OCI-LY1 (cell line): Measurements from ENCODE around the gene UBE2H.

Experiments
- H2AFZ ChIP-seq: fragments of 200-600 bp; sonication (generic), shearing (Covaris generic); 2 replicates; pipeline ENCODE4 v1.6.0; 2014; ENCODE audit warnings: antibody characterized with exemption, mild to moderate bottlenecking, low read length
- H3F3A ChIP-seq: fragments of 200-600 bp; sonication (generic), shearing (Covaris generic); 2 replicates; pipeline ENCODE4 v1.6.0; 2014; ENCODE audit warnings: mild to moderate bottlenecking, antibody characterized with exemption, low read length, moderate library complexity; ENCODE audit not compliant: insufficient read depth
- H3K27ac ChIP-seq: fragments of 200-600 bp; sonication (generic); 2 replicates; pipeline ENCODE4 v1.5.1; 2014; ENCODE audit warnings: low read length, mixed run types, mild to moderate bottlenecking, low read depth; ENCODE audit not compliant: poor library complexity, severe bottlenecking
- H3K27me3 ChIP-seq: fragments of 200-600 bp; sonication (generic); 2 replicates; pipeline ENCODE4 v1.6.0; 2014; ENCODE audit warnings: antibody characterized with exemption, mild to moderate bottlenecking, low read length, moderate library complexity; ENCODE audit not compliant: insufficient read depth
- H3K36me3 ChIP-seq: fragments of 200-600 bp; sonication (generic); 2 replicates; pipeline ENCODE4 v1.6.1; 2014; ENCODE audit warnings: mild to moderate bottlenecking, antibody characterized with exemption, low read length, moderate library complexity, mixed read lengths; ENCODE audit not compliant: insufficient read depth
- H3K4me1 ChIP-seq: fragments of 200-600 bp; sonication (generic); 2 replicates; pipeline ENCODE4 v1.5.1; 2014; ENCODE audit warnings: mild to moderate bottlenecking, low read length, moderate library complexity; ENCODE audit not compliant: insufficient read depth, severe bottlenecking
- H3K4me2 ChIP-seq: fragments of 200-600 bp; sonication (generic), shearing (Covaris generic); 2 replicates; pipeline ENCODE4 v1.6.1; 2014; ENCODE audit warnings: low read length
- H3K4me3 ChIP-seq: fragments of 200-600 bp; sonication (generic); 2 replicates; pipeline ENCODE4 v1.5.1; 2014; ENCODE audit warnings: low read length, low read depth, mild to moderate bottlenecking, mixed read lengths; ENCODE audit not compliant: poor library complexity, severe bottlenecking
- H3K79me2 ChIP-seq: fragments of 200-600 bp; shearing (Covaris generic); 2 replicates; pipeline ENCODE4 v1.6.1; 2016; ENCODE audit warnings: mixed run types, low read length, mixed read lengths; ENCODE audit not compliant: insufficient read depth
- H3K9ac ChIP-seq: fragments of 200-600 bp; sonication (generic), shearing (Covaris generic); 2 replicates; pipeline ENCODE4 v1.6.1; 2014; ENCODE audit warnings: mild to moderate bottlenecking, low read length, mixed read lengths
- H3K9me2 ChIP-seq: fragments of 200-600 bp; sonication (generic), shearing (Covaris generic); 2 replicates; pipeline ENCODE4 v1.6.1; 2014; ENCODE audit warnings: low read depth, mild to moderate bottlenecking, low read length, mixed read lengths
- H3K9me3 ChIP-seq: fragments of 200-600 bp; shearing (Covaris generic); 2 replicates; pipeline ENCODE4 v1.6.1; 2014; ENCODE audit warnings: low read length, mixed read lengths
- H4K20me1 ChIP-seq: fragments of 200-600 bp; sonication (generic), shearing (Covaris generic); 2 replicates; pipeline ENCODE4 v1.6.0; 2016; ENCODE audit warnings: mild to moderate bottlenecking, low read length; ENCODE audit not compliant: insufficient read depth
- EZH2 ChIP-seq: fragments of 200-600 bp; sonication (generic), shearing (Covaris generic); IDR thresholded peaks from 2 replicates; pipeline ENCODE4 v1.8.0; 2017; ENCODE audit warnings: borderline replicate concordance, mixed run types, mild to moderate bottlenecking, antibody characterized with exemption, low read length, moderate library complexity, mixed read lengths
- TF ChIP-seq, protein P1 (sequence below): fragments of 200-600 bp; sonication (generic), shearing (Covaris generic); IDR thresholded peaks from 2 replicates; pipeline ENCODE4 v1.5.1; 2017; ENCODE audit warnings: mild to moderate bottlenecking, antibody characterized with exemption, low read length, moderate library complexity, mixed read lengths

Gene UBE2H

DNA sequence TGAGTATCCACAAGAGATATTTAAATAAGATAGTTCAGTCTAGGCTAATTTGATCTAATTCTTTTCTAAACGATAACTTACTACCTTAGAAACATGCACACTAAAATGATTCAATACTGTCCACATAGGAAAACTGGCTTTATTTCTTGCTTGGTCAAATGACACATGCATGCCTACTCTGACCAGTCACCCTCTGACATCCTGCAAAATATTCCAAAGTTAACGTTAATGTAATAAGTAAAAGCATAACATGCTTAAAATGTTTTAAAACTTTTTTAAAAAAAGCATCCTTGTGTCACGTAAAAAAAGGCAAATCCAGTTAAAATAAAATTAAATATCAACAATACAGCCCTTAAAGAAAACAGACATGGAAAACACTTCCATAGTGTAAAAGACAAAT, 70.2 kb downstream of the UBE2H start:
- H3K36me3 ChIP-seq: peaks cover 59% of the 10 kb centered on the region
- no peak overlapping the region for H2AFZ ChIP-seq
- TF ChIP-seq EZH2: no peak
- TF ChIP-seq, protein P1, sequence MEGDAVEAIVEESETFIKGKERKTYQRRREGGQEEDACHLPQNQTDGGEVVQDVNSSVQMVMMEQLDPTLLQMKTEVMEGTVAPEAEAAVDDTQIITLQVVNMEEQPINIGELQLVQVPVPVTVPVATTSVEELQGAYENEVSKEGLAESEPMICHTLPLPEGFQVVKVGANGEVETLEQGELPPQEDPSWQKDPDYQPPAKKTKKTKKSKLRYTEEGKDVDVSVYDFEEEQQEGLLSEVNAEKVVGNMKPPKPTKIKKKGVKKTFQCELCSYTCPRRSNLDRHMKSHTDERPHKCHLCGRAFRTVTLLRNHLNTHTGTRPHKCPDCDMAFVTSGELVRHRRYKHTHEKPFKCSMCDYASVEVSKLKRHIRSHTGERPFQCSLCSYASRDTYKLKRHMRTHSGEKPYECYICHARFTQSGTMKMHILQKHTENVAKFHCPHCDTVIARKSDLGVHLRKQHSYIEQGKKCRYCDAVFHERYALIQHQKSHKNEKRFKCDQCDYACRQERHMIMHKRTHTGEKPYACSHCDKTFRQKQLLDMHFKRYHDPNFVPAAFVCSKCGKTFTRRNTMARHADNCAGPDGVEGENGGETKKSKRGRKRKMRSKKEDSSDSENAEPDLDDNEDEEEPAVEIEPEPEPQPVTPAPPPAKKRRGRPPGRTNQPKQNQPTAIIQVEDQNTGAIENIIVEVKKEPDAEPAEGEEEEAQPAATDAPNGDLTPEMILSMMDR: no peak
- H3K4me2 ChIP-seq: no peak overlapping the region
- no peaks in the 10 kb centered on the region for H3K4me1 ChIP-seq
- H3K79me2 ChIP-seq: peaks cover 37% of the 10 kb centered on the region
- H3K9ac ChIP-seq: no peak overlapping the region
- H4K20me1 ChIP-seq: no peaks in the 10 kb centered on the region
- H3K27ac ChIP-seq: no peak overlapping the region
- no peaks in the 10 kb centered on the region for H3F3A ChIP-seq
- H3K9me2 ChIP-seq: no peaks in the 10 kb centered on the region
- no peaks in the 10 kb centered on the region for H3K9me3 ChIP-seq
- H3K4me3 ChIP-seq: no peak overlapping the region
- H3K27me3 ChIP-seq: no peaks in the 10 kb centered on the region

DNA sequence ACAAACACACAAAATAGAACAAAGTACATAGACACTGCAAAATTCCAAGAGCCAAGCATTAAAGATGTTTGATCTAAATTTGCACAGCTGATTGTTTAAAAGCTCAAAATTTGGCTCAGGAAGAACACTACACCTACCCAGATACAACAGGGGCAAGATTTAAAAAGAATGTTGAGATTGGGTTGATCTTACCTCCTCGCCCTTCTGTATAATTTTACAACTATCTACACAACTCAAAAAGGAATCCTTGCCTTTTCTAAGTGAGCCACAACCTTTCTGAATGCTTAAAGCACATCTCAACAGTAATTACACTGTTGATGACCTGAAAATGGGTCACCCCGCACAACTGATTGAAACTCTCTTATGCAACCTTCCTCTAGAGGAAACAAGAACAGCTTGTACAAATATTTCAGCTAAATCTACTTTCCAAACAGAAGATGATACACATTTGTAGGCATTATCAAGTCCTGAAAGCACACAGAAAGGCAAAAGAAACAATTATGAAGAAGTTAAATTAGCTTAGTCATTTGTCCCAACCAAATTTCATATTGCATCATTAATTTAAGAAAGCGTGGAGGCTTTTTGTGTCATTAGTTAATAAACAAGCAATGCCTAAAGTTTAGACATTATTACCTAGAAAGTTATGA, 75.5 kb downstream of the UBE2H start:
- H2AFZ ChIP-seq: no peak overlapping the region
- H3K79me2 ChIP-seq: peaks cover 11% of the 10 kb centered on the region; the same call in 1 of the 2 replicates
- no peaks in the 10 kb centered on the region for H3F3A ChIP-seq
- H3K27me3 ChIP-seq: no peaks in the 10 kb centered on the region
- no peaks in the 10 kb centered on the region for H3K9me3 ChIP-seq
- TF ChIP-seq, protein P1: no peak
- TF ChIP-seq EZH2: no peak
- H3K9me2 ChIP-seq: no peaks in the 10 kb centered on the region
- H3K27ac ChIP-seq: no peak overlapping the region
- no peaks in the 10 kb centered on the region for H4K20me1 ChIP-seq
- H3K4me2 ChIP-seq: no peak overlapping the region
- H3K4me3 ChIP-seq: no peak overlapping the region
- peaks cover 61% of the 10 kb centered on the region for H3K36me3 ChIP-seq
- no peak overlapping the region for H3K9ac ChIP-seq
- peaks cover 8% of the 10 kb centered on the region for H3K4me1 ChIP-seq

DNA sequence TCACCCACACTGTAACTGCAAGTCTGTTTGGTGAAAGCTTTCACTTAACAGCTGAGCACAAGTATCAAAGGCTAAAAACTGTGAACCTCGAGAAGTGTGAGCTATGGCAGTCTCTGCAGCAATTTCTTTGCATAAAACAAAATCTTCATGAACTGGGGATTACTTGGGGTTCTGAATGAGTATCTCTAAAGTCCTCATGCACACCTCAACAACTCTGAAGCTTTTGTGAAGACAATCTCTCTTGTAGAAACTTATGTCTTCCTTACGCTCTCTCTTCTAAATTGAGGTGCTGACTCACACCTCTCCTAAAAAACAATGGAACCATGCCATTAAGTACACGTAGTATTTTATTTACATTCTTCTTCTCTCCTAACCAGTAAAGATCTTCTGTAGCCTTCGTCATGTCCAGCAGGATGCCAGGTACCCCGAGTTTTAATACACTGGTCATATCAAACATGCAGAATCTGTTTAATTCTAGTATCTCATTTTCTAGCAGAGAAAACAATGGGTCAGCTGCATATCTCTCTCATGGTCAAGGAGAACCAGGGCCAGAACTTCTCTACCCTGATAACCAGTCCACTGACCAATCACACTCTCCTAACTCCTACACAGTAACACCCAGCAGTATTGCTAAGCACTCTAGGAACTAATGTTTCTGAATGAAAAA, 76.9 kb downstream of the UBE2H start:
- TF ChIP-seq, protein P1: no peak
- Histone ChIP-seq H3K27ac (no peak overlapping the region), H3K4me1 (peaks cover 8% of the 10 kb centered on the region), H3F3A (no peaks in the 10 kb centered on the region), H3K4me2 (no peak overlapping the region), H3K9ac (no peak overlapping the region), H3K27me3 (no peaks in the 10 kb centered on the region), H3K36me3 (peaks cover 74% of the 10 kb centered on the region), H2AFZ (no peak overlapping the region), H3K79me2 (0 out of 2 replicates have a peak, but pooled peaks cover 9% of the 10 kb centered on the region), H3K4me3 (no peak overlapping the region), H3K9me3 (no peaks in the 10 kb centered on the region), H3K9me2 (no peaks in the 10 kb centered on the region), H4K20me1 (no peaks in the 10 kb centered on the region)
